Activated T-cell treated with anti-CD3 and anti-CD28 coated beads, Interleukin-2, amount 50 U/mL, for 4 hours (primary cell): Measurements from ENCODE around the gene MYO7A. TPM values are rescaled to one million over a fixed set of nuclear protein-coding genes. Genes with fewer than 3 reads are reported as not detected.
"Not testable (repeated sequence)": the region's sequence is repeated elsewhere in the genome, so short reads cannot be mapped to it uniquely, and the experiment has no call there.

Source experiments
- ATAC-seq, 2 donors: fragments of 200-7000 bp; cut with Tn5 transposase; one replicate each; pipeline ENCODE4 v1.10.0; 2021
- DNase-seq: peaks from one replicate; pipeline ENCODE4 v3.0.0-alpha.2; 2020
- H3K27me3 Mint-ChIP-seq: one replicate; pipeline ENCODE4 v1.8.0; 2021; ENCODE audit warnings: low read depth, mixed read lengths
- H3K36me3 Mint-ChIP-seq: one replicate; pipeline ENCODE4 v1.8.0; 2022; ENCODE audit warnings: mixed read lengths; ENCODE audit not compliant: insufficient read depth
- H3K4me1 Mint-ChIP-seq: one replicate; pipeline ENCODE4 v1.8.0; 2021; ENCODE audit warnings: low read depth, mixed read lengths
- H3K4me3 Mint-ChIP-seq: one replicate; pipeline ENCODE4 v1.8.0; 2021; ENCODE audit warnings: mild to moderate bottlenecking, moderate library complexity, mixed read lengths
- H3K9me3 Mint-ChIP-seq: one replicate; pipeline ENCODE4 v1.8.0; 2021; ENCODE audit warnings: mixed read lengths
- total RNA-seq, 3 donors: library from RNA; stranded (reverse); gene quantifications; one replicate each; pipeline ENCODE4 v1.2.1, GENCODE V29; 2021

MYO7A gene
- total RNA-seq, 3 donors from 2014 or later, result 0.14 TPM; not detected in 2

DNA sequence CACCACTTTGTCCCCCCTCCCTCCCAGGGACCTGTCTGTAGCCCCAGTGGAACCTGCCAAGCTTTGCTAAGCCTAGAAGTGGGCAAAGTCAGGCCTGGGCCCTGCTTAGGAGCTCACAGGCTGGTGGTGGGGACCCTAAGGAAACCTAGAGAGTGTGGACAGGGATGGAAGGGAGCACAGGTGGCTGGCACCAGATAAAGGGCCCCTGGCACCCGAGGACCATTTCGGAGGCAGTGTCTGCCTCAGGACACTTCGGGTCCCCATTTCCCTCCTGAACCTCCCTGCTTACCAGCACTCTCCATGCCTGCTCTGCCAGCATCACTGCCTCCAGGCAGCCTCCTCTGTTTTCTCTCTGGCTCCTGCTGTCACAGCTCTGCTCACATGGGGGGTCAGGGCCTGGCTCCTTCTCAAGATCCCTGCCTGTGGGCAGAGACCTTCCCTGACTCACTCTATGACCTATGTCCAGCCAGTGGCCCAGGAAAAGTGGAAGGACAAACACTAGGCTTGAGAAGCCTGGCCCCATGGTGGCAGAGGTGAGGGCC lies 39.0 kb upstream of the MYO7A start:
- no peaks in the 10 kb centered on the region for H3K9me3 Mint-ChIP-seq
- DNase-seq (no peak), ATAC-seq (no peak)
- no peak overlapping the region for H3K4me3 Mint-ChIP-seq
- no peaks in the 10 kb centered on the region for H3K36me3 Mint-ChIP-seq
- no peaks in the 10 kb centered on the region for H3K4me1 Mint-ChIP-seq
- no peaks in the 10 kb centered on the region for H3K27me3 Mint-ChIP-seq

DNA sequence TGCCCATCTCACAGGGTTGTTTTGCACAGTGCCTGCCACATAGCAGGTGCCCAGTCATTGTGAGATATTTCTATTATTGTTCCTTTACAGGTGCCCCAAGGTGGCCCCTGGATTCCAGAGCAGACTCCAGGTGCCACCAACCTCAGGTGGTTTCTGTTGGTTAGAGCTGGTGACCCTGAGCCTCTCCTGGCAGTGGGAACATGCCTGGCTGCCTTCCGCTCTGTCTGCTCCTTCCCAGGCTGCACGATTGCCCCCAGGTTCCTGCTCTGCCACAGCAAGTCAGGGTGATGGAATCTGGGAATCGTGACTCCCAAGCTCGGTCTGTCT lies 38.0 kb upstream of the MYO7A start:
- H3K36me3 Mint-ChIP-seq, result no peaks in the 10 kb centered on the region
- no peak overlapping the region for H3K4me3 Mint-ChIP-seq
- DNase-seq, result no peak
- H3K4me1 Mint-ChIP-seq, result no peaks in the 10 kb centered on the region
- no peaks in the 10 kb centered on the region for H3K9me3 Mint-ChIP-seq
- no peaks in the 10 kb centered on the region for H3K27me3 Mint-ChIP-seq
- no peak for ATAC-seq

DNA sequence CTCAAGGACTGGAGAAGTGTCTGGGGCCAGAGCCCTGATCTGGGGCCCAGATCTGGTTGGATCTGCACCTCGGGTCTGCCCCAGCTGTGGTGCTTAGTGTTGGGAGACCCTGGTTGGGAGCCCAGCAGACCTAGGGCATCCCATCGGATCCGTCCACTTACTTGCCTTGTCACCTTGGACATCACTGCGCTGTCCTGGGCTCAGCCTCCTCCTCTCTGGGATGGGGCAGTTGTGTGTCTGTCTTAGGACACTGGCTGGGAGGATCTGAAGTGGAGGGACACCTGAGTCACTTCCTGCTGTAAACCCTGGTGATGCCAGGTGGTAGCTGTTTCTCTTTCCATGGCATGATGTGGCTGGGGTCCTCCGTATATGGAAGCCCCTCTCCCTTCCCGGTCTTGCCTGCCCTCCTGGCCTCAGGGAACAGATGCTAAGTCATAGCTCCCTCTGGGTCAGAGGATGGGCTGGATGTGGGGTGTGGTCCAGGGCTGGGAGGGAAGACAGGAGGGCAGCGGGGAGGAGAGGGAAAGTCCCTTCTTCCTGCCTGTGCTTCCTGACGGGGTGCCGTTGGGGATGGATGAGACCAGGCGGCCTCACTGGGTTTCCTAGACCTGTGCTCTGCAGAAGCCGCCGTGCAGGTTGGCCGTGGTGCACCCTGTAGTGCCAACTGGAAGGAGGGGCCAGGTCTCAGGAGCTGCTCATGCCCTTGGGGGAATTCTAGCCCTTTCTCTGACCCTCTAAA lies 37.5 kb upstream of the MYO7A start:
- ATAC-seq (peak in 1 of 2 donors; percentile 4), DNase-seq (no peak)
- Mint-ChIP-seq H3K4me1 (no peaks in the 10 kb centered on the region), H3K27me3 (no peaks in the 10 kb centered on the region), H3K9me3 (no peaks in the 10 kb centered on the region), H3K4me3 (no peak overlapping the region), H3K36me3 (no peaks in the 10 kb centered on the region)

DNA sequence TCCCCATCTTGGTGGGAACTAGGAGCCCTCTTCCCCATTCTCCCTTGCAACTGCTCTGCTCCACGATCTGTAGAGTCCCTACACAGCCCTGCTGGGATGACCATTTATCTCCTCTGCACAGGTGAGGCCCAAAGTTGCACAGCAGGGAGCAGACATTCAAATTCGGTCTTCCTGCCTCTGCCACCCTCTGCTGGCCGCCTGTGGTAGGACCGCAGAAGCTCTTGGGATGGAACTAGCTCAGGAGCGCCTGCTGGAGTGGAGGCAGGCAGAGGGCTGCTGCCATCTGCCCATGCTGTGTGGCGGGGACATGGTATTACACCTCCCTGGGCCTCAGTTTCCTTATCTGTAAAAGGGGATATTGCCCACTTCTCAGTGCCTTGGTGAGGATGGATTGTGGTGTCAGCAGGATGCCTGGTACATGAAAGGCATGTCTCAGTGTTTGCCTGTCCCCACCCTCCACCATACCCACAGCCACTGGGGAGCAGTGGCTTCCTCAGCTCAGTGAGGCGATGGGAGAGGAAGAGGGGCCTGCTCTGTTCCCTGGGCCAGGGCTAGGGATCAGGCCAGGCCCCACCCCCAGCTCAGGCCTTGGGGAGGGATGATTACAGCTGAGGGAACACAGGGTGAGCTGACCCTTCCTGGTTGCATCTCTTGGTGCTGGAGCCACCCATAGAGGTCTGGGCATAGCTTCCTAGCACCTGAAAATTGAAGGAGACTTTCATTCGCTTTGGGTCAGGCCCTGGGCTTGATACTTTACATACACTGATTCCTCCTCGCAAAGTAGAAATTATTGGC lies 36.7 kb upstream of the MYO7A start:
- Mint-ChIP-seq H3K4me3 (no peak overlapping the region), H3K36me3 (no peaks in the 10 kb centered on the region), H3K27me3 (no peaks in the 10 kb centered on the region), H3K4me1 (no peaks in the 10 kb centered on the region), H3K9me3 (no peaks in the 10 kb centered on the region)
- ATAC-seq (peak; percentile 94 to 95), DNase-seq (peak; percentile 72)

DNA sequence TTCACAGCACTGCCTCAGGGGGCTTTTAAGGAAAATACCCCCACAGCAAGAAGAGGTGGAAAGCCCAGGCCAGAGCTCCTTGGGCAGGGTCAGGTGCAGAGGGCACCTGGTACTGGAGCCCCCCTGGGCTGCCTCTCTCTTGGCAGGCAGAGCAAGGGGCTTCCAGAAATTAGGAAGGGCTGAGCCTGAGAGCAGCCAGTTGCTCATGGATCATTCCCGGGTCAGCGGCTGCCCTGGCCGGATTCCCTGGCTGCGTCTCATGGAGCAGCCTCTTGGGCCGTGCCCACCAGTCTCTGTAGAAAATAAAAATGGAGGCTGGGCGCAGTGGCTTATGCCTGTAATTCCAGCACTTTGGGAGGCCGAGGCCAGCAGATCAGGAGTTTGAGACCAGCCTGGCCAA lies 35.7 kb upstream of the MYO7A start:
- Mint-ChIP-seq H3K4me1 (no peaks in the 10 kb centered on the region), H3K9me3 (no peaks in the 10 kb centered on the region)
- no peak for ATAC-seq

DNA sequence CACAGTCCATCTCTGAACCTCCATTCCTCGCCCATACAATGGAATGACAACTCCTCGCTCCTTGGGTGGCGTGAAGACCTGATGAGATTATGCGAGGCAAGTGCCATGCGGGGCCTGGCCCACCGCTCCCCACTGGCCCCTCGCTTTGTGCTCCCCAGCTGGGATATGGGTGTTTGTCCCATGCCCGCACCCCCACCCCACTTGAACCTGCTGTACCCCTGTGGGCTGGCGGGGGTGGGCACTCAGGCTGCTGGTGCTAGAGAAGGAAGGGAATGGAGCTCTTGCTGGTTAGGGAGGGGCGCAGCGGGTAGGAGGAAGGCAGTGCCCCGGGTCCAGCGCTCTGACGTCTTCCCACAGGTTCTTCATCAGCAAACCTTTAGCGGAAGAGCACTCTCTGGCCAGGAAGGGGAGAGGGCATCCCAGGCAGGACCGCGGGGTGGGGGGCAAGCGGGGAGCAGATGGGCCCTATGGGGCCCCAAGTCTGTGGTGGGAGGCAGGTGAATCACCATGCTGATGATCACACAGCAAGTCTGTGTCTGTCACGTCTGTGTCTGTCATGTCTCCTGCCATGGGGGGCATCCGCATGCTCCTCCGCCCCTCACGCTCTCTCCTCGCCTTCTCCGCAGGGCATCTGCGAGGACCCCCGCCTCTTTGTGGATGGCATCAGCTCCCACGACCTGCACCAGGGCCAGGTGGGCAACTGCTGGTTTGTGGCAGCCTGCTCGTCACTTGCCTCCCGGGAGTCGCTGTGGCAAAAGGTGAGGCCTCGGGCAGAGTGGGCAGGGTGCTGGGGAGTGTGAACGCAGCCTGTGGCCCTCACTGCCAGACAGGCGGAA lies 34.8 kb upstream of the MYO7A start:
- no peaks in the 10 kb centered on the region for H3K9me3 Mint-ChIP-seq
- ATAC-seq (no peak), DNase-seq (no peak)
- no peak overlapping the region for H3K4me3 Mint-ChIP-seq
- no peaks in the 10 kb centered on the region for H3K27me3 Mint-ChIP-seq
- H3K36me3 Mint-ChIP-seq, result no peaks in the 10 kb centered on the region
- H3K4me1 Mint-ChIP-seq, result no peaks in the 10 kb centered on the region

More for the DNA sequence above, 35.7 kb upstream of the MYO7A start:
- Mint-ChIP-seq H3K27me3 (no peaks in the 10 kb centered on the region), H3K4me3 (no peak overlapping the region), H3K36me3 (no peaks in the 10 kb centered on the region)
- DNase-seq, result no peak

DNA sequence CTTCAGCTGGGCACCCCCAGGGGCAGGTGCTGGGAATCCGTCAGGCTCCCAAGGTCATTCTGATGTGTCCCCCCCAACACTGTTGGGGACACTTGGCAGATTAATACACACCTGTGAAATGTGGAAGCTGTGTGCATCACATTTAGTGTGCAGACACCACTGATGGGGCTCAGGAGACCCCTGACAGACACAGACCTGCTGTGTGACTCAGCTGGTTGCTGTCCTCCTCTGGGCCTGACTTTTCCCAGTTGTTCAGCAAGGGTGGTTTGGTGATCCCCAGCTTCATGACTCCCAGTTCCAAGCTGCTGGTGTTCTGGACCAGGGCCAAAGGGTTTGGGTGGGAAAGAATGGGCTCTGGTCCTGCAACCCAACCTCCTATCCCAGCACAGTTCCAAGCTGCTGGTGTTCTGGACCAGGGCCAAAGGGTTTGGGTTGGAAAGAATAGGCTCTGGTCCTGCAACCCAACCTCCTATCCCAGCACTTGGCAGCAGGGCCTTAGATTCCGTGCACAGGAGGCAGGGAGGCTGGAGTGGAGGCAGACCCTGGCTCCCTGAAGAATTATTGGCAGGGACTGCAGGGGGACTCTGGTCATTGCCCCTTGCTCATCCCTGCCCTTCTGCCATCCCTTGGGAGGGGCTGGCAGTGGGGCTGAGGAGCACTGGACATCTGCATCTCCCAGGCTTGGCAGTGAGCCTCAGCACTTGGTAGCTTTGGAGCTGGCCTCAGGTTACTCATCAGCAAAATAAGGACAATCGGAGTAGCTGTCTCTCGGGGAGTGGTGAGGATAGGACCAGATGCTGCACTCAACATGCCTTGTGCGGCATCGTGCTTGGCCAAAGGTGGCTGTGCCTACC lies 33.8 kb upstream of the MYO7A start:
- Mint-ChIP-seq H3K36me3 (no peaks in the 10 kb centered on the region), H3K4me3 (no peak overlapping the region), H3K9me3 (no peaks in the 10 kb centered on the region), H3K4me1 (no peaks in the 10 kb centered on the region), H3K27me3 (no peaks in the 10 kb centered on the region)
- DNase-seq (no peak), ATAC-seq (no peak)

DNA sequence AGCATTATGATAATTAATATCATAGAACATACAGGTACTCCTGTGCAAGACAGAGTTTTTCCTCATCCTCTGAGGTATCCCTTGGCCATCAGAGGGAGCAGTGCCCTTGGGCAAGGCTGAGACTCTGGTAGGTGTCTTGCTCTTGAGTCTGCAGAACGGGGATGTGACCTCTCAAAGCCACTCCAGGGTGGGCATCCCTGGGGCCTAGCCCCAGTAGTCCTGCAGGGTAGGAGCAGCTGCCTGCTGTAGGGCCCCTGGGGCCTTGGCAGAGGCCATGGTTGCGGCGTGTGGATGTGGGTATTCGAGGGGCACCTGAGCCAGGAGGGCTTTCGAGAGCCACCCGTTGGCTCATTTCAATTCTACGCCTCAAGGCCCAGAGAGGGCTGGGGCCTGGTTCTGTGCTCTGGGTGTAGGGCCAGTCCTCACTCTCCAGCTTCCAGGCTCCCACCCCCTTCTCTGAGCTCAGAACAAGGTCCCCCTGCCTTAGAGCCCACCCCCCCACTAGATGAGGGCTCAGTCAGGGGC lies 33.1 kb upstream of the MYO7A start:
- H3K36me3 Mint-ChIP-seq, result no peaks in the 10 kb centered on the region
- H3K27me3 Mint-ChIP-seq, result no peaks in the 10 kb centered on the region
- H3K4me3 Mint-ChIP-seq, result no peak overlapping the region
- no peak for ATAC-seq
- no peaks in the 10 kb centered on the region for H3K4me1 Mint-ChIP-seq
- DNase-seq, result no peak
- H3K9me3 Mint-ChIP-seq, result no peaks in the 10 kb centered on the region

DNA sequence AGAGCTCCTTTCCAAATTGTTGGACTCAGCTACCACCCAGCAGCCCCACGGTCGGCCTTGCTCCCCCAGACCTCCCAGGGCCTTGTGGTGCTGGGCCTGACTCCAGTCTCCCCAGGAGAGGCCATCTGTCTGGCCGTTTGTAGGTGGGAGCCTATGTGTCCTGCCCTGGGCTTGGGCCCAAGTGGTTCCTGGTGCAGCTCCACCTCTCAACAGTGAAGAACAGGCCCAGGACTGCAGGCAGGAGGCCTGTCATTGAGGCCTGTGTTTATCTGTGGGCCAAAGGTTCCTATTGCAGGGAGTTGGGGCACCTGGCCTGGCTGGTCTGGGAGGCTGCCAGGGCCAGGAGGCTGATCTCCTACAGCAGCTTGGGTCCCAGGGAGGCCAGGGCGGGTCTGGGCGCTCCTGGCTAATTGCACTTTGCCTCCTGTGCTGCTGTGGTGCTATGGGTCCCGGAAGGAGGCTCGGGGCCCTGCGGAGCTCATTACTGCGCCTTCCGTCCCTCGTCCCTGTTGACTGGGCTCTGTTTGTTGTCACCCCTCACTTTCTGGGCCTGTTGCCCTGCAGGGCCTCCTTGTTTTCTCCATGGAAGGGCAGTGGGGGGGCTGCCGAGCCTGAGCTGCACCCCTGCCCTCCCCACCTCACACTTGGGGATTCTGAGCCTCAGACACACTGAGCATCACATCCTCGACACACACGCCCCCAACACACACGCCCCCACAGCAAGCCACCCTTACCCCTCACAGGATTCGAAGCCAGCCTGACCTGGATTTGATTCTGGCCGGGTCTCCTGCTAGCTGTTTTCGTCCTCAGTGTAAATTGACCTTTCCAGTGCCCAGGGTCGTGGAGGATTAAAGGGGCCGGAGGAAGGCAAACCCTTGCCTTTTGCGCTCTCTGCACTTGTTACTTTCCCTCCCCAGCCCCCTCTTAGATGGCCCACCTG lies 32.2 kb upstream of the MYO7A start:
- H3K36me3 Mint-ChIP-seq, result no peaks in the 10 kb centered on the region
- H3K4me1 Mint-ChIP-seq, result no peaks in the 10 kb centered on the region
- ATAC-seq (no peak), DNase-seq (no peak)
- no peaks in the 10 kb centered on the region for H3K27me3 Mint-ChIP-seq
- H3K4me3 Mint-ChIP-seq, result no peak overlapping the region
- no peaks in the 10 kb centered on the region for H3K9me3 Mint-ChIP-seq

DNA sequence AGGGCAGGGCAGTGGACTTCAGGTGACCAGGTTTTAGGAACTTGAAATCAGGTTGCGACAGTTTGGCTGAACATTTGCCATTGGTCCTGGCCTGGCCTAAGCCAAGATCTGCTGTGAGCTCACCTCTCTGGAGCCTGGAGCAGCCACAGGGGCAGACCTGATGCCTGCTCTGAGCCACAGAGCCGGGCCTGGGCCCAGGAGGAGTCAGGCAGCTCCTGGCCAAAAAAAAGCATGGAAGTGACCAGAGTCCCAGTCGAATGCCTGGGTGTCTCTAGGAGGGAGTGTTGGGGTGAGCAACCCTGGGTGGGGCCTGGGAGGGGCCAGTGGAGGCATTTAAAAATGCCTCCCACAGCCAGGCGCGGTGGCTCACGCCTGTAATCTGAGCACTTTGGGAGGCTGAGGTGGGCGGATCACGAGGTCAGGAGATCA lies 31.4 kb upstream of the MYO7A start:
- Mint-ChIP-seq H3K27me3 (no peaks in the 10 kb centered on the region), H3K36me3 (no peaks in the 10 kb centered on the region), H3K9me3 (no peaks in the 10 kb centered on the region), H3K4me1 (no peaks in the 10 kb centered on the region), H3K4me3 (no peak overlapping the region)
- ATAC-seq (no peak), DNase-seq (no peak)

DNA sequence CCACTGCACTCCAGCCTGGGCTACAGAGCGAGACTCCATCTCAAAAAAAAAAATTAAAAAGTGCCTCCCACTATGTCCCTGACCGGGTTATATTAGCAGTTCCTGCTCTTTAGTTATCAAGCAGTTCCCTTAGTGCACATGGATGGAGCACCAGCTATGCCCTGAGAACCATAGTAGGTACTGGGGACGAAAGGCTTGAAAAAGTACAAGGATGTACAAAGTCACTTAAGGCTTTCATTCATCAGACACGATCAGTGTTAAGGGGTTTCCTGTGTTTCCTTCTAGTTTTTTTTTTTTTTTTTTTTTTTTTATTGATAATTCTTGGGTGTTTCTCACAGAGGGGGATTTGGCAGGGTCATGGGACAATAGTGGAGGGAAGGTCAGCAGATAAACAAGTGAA lies 30.9 kb upstream of the MYO7A start:
- H3K36me3 Mint-ChIP-seq, H3K9me3 Mint-ChIP-seq, ATAC-seq, H3K4me3 Mint-ChIP-seq, H3K4me1 Mint-ChIP-seq, H3K27me3 Mint-ChIP-seq, DNase-seq: not testable (repeated sequence)

DNA sequence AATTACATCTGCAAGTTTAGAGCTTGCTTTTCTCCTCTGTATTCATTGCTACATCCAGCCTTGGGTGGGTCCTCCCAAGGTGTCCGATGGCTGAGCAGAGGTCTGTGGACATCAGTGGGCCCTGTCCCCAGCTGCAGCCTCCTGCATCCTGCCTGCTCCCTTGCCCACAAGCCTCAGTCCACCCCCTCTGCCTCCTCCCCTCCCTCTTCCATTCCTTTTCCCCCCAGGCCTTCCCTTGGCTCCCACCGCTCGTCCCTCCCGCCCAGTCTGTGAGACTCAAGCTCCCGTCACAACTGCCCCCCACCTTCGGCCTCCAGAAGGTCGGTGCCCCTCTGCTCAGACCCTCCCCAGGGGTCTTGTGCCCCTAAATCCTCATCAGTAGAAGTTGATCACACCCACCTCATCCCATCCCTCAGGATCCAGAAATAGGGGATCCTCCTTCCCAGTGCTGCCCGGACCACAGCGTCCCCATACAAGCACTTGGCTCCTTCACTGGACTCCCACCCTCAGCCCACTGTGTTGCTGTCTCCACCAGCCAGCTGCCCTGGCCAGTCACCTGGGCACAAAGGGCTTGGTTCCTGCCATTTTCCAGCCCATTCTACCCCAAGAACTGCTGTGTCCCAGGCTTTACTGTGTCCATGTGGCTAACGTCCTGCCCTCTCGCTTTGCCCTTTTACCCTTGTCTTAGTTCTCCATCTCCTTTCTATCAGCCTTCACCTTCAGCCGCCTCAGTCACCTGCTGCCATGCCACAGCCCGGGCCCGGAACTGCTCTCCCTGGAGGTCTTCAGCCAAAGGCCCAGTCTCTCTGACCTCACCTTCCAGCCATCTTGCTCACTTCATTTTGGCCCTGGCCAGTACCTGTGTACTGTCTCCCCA lies 27.6 kb upstream of the MYO7A start:
- no peak overlapping the region for H3K4me3 Mint-ChIP-seq
- H3K4me1 Mint-ChIP-seq, result no peaks in the 10 kb centered on the region
- no peaks in the 10 kb centered on the region for H3K36me3 Mint-ChIP-seq
- no peaks in the 10 kb centered on the region for H3K27me3 Mint-ChIP-seq
- H3K9me3 Mint-ChIP-seq, result no peaks in the 10 kb centered on the region
- DNase-seq (no peak), ATAC-seq (no peak)
